K562 (cell line): Measurements from ENCODE around the gene LMLN. TPM values are rescaled to one million over a fixed set of nuclear protein-coding genes. Genes with fewer than 3 reads are reported as not detected.

Source experiments
- BRD4 ChIP-seq: fragments of 200-600 bp; sonication (generic); IDR thresholded peaks from 2 replicates; pipeline ENCODE4 v1.6.1; 2017; ENCODE audit warnings: inconsistent platforms
- REST ChIP-seq, 2 experiments: fragments of 450-650 bp; formaldehyde crosslinking in 1 of 2; IDR thresholded peaks; 2 replicates each; pipeline versions ENCODE4 v1.4.0 to v1.6.1; 2014 to 2020; ENCODE audit warnings: mild to moderate bottlenecking in 2 of 2, borderline replicate concordance in 1 of 2, low read depth in 1 of 2
- ZNF740 ChIP-seq, 3 experiments: fragments of 200-800 bp in 1 of 3; sonication (Bioruptor generic) in 1 of 3; sonication (generic) in 1 of 3; formaldehyde crosslinking in 1 of 3; IDR thresholded peaks; 2 replicates each; pipeline versions ENCODE4 v1.6.1 to v1.8.0; 2016 to 2022; ENCODE audit warnings: mild to moderate bottlenecking in 2 of 3, missing compliant biosample characterization in 2 of 3, missing genetic modification characterization in 2 of 3, missing genetic modification reagents in 1 of 3
- polyA plus RNA-seq, 8 experiments: library from polyadenylated mRNA; depleted of rRNA in 4 of 8; stranded (reverse) in 5 of 8; unstranded in 3 of 8; fragments of >200 nt; fragmentation: Nextera tagmentation in 2 of 8; fragmentation: Illumina TruSeq in 1 of 8; extraction: Ambion mirVana in 2 of 8; extraction: Trizol in 1 of 8; gene quantifications; 2 replicates each; pipeline versions ENCODE4 v1.2.1 to v1.2.3, GENCODE V29; 2011 to 2014; ENCODE audit warnings: inconsistent platforms in 1 of 8, missing spikeins in 1 of 8
- total RNA-seq, 7 experiments: library from RNA; depleted of rRNA in 6 of 7; stranded (reverse); fragments of >200 nt in 6 of 7; fragmentation: Illumina TruSeq in 2 of 7; extraction: Trizol in 2 of 7; gene quantifications; 2 replicates each; pipeline versions ENCODE4 v1.2.1 to v1.2.3, GENCODE V29; 2011 to 2021; ENCODE audit warnings: low replicate concordance in 1 of 7

LMLN gene
- total and polyA plus RNA-seq, 9 of the 15 experiments (the other 6 are each of a cell fraction or from before 2014, with no cell fraction given), result 2.2 to 15.9 (median 6.9) TPM

GRCh38 chr3:198019115-198019514 lies 59.1 kb downstream of the LMLN start (continued):
- no peak for TF ChIP-seq REST (IDR thresholded peaks at IDR 0.05; ENCODE audit: borderline replicate concordance)
- no peak for TF ChIP-seq REST (CRISPR knock-in tag; IDR thresholded peaks at IDR 0.05; ENCODE audit: low read depth)
- TF ChIP-seq BRD4, result no peak
- TF ChIP-seq ZNF740 (CRISPR knock-in tag; IDR thresholded peaks at IDR 0.05), result no peak
- TF ChIP-seq ZNF740 (tag; IDR thresholded peaks at IDR 0.05), result no peak
